GM18526 (cell line): ENCODE results near the gene RGS10.

Source experiments
- POLR2A ChIP-seq: IDR thresholded peaks from 3 replicates; pipeline ENCODE4 v1.6.1; 2011; ENCODE audit not compliant: insufficient read length; ENCODE audit errors: extremely low read depth

RGS10 gene

GRCh38 chr10:119470920-119471702 lies 71.4 kb downstream of the RGS10 start:
- no peak for TF ChIP-seq POLR2A

GRCh38 chr10:119469846-119470245 lies 72.7 kb downstream of the RGS10 start:
- TF ChIP-seq POLR2A: no peak

GRCh38 chr10:119469325-119469707 lies 73.2 kb downstream of the RGS10 start:
- no peak for TF ChIP-seq POLR2A

- TF ChIP-seq POLR2A: no peak
These were observed 73.8 kb downstream of the RGS10 start for GRCh38 chr10:119468542-119469324.

- TF ChIP-seq POLR2A: no peak
These were observed 75.9 kb downstream of the RGS10 start for GRCh38 chr10:119466655-119467054.

GRCh38 chr10:119466076-119466475 lies 76.4 kb downstream of the RGS10 start:
- TF ChIP-seq POLR2A: no peak

- TF ChIP-seq POLR2A: no peak
These were observed 77.4 kb downstream of the RGS10 start for GRCh38 chr10:119465085-119465484.

- no peak for TF ChIP-seq POLR2A
These were observed 79.7 kb downstream of the RGS10 start for GRCh38 chr10:119462773-119463172.

- TF ChIP-seq POLR2A: no peak
These were observed 80.6 kb downstream of the RGS10 start for GRCh38 chr10:119461923-119462322.

GRCh38 chr10:119461380-119461779 lies 81.1 kb downstream of the RGS10 start:
- no peak for TF ChIP-seq POLR2A

GRCh38 chr10:119460369-119461195 lies 81.9 kb downstream of the RGS10 start:
- no peak for TF ChIP-seq POLR2A

GRCh38 chr10:119459681-119460340 lies 82.7 kb downstream of the RGS10 start:
- no peak for TF ChIP-seq POLR2A

GRCh38 chr10:119457966-119458766 lies 84.4 kb downstream of the RGS10 start:
- no peak for TF ChIP-seq POLR2A

- TF ChIP-seq POLR2A: no peak
These were observed 86.1 kb downstream of the RGS10 start for GRCh38 chr10:119456435-119456810.
